T-helper 1 cell (primary cell): ENCODE data around the gene GSTA5.
"Not testable (repeated sequence)": the region's sequence is repeated elsewhere in the genome, so short reads cannot be mapped to it uniquely, and the experiment has no call there.

Experiments used
- DNase-seq, 5 donors: peaks; one replicate each; pipeline ENCODE4 v3.0.0-alpha.2; 2012 to 2020
- total RNA-seq, 4 donors: gene quantifications; one replicate each; lab custom pipeline; 2026; lab: John Stamatoyannopoulos, UW

The GSTA5 gene
- total RNA-seq = 0 reads per million in 4 donors

GRCh38 chr6:52840763-52841585, at the start of gene GSTA5:
Gene GSTA5 (minus strand): TSS chr6:52840813.
- DNase-seq = no peak

GRCh38 chr6:52890018-52890417, 49.4 kb upstream of the GSTA5 start:
- DNase-seq = no peak

- DNase-seq = no peak
Measured at GRCh38 chr6:52887910-52888524, 47.4 kb upstream of the GSTA5 start.

GRCh38 chr6:52881996-52882841, 41.6 kb upstream of the GSTA5 start:
- DNase-seq = peak; percentile 16 to 69 (median 46)

- DNase-seq = no peak
Measured at GRCh38 chr6:52881662-52881995, 41.0 kb upstream of the GSTA5 start.

GRCh38 chr6:52877786-52878185, 37.2 kb upstream of the GSTA5 start:
- DNase-seq = no peak

GRCh38 chr6:52877168-52877567, 36.6 kb upstream of the GSTA5 start:
- DNase-seq = no peak

GRCh38 chr6:52876056-52876787, 35.6 kb upstream of the GSTA5 start:
- no peak for DNase-seq

GRCh38 chr6:52872031-52872430, 31.4 kb upstream of the GSTA5 start:
- DNase-seq = no peak

- no peak for DNase-seq
Measured at GRCh38 chr6:52871621-52872020, 31.0 kb upstream of the GSTA5 start.

- not testable (repeated sequence) for DNase-seq
Measured at GRCh38 chr6:52870335-52871091, 29.9 kb upstream of the GSTA5 start.

GRCh38 chr6:52868899-52869298, 28.3 kb upstream of the GSTA5 start:
- not testable (repeated sequence) for DNase-seq

GRCh38 chr6:52868240-52868639, 27.6 kb upstream of the GSTA5 start:
- no peak for DNase-seq

- DNase-seq = not testable (repeated sequence)
Measured at GRCh38 chr6:52861151-52861550, 20.5 kb upstream of the GSTA5 start.

- DNase-seq = no peak
Measured at GRCh38 chr6:52858416-52858815, 17.8 kb upstream of the GSTA5 start.

GRCh38 chr6:52856137-52856536, 15.5 kb upstream of the GSTA5 start:
- DNase-seq = not testable (repeated sequence)

- DNase-seq = no peak
Measured at GRCh38 chr6:52849137-52849536, 8.5 kb upstream of the GSTA5 start.

- DNase-seq = no peak
Measured at GRCh38 chr6:52846002-52846401, 5.4 kb upstream of the GSTA5 start.

- no peak for DNase-seq
Measured at GRCh38 chr6:52843605-52844004, 3.0 kb upstream of the GSTA5 start.

GRCh38 chr6:52839124-52840055, 1.2 kb downstream of the GSTA5 start:
- peak in 4 of 5 donors; percentile 20 to 28 (median 23) for DNase-seq

GRCh38 chr6:52834481-52834880, 6.1 kb downstream of the GSTA5 start:
- no peak for DNase-seq
